ENCODE data around the gene ZFP1. TPM values are rescaled to one million over a fixed set of nuclear protein-coding genes. Genes with fewer than 3 reads are reported as not detected.

The ZFP1 gene
- polyA plus RNA-seq, 1 of the 3 experiments (the other 2 are of a cell fraction) = 3.0 TPM

DNA sequence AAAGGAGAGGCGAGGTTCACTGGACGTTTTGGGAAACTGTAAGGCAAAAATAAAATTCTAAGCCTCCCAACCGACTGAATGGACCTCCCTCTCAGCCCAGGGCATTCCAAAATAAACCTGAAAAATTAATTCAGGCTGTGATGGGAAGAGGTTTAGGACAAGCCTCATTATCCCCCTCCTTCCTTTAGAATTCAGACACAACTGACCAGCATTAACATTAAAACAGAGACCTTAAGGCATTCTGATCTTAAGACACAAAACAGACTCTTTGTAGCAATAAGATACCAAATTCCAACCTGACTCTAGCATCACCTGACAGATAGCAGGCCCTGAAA is 31.4 kb upstream of the ZFP1 start:
- Histone ChIP-seq H3K79me2 (ENCODE audit: insufficient read depth) (no peaks in the 10 kb centered on the region), H3F3A (replicated peaks; ENCODE audit: insufficient read depth) (no peaks in the 10 kb centered on the region), H3K9me3 (0 out of 2 replicates have a peak, but pooled peaks cover 5% of the 10 kb centered on the region), H3K4me2 (no peak overlapping the region), H3K36me3 (replicated peaks in 1 of 2; ENCODE audit: control insufficient read depth in 1 of 2, insufficient read depth in 2 of 2, low read length in 1 of 2) (no peaks in the 10 kb centered on the region), H3K9me2 (no peaks in the 10 kb centered on the region), H3K4me3 (ENCODE audit: low read depth in 2 of 2, low read length in 1 of 2) (no peak overlapping the region), H4K20me1 (ENCODE audit: insufficient read depth) (no peaks in the 10 kb centered on the region), H3K4me1 (ENCODE audit: control insufficient read depth in 1 of 2, insufficient read depth in 2 of 2, low read depth in 1 of 2, low read length in 1 of 2) (peaks cover 0 to 5% of the 10 kb centered on the region in 2 experiments; a peak in 1 of 4 replicates), H3K27me3 (ENCODE audit: insufficient read depth) (no peaks in the 10 kb centered on the region), H3K9ac (no peak overlapping the region), H3K27ac (ENCODE audit: low read depth in 2 of 2, low read length in 1 of 2) (no peak overlapping the region), H2AFZ (ENCODE audit: low read depth) (no peak overlapping the region)
- ChIA-PET POLR2A (interaction anchor here (0.7 kb wide), 1 partner anchor 11 kb away, joined by 3 read pairs; no protein-coding TSS in a partner anchor), CTCF (interaction anchor here (0.6 to 1.7 kb wide), 2 partner anchors 102 to 118 kb away, joined by 3 to 11 read pairs; partner anchors contain the start of gene ZNRF1)
- WGBS (ENCODE audit: low lambda C conversion rate) = 38% methylated on average over 3 of the region's 3 CpGs
- no peak for DNase-seq
- TF ChIP-seq GATA2 (CRISPR knock-in tag; IDR thresholded peaks at IDR 0.05) (no peak), NRF1 (IDR thresholded peaks at IDR 0.05; ENCODE audit: low read depth, low read length) (no peak), NFIC (IDR thresholded peaks at IDR 0.05; ENCODE audit: borderline replicate concordance) (no peak), RXRA (IDR thresholded peaks at IDR 0.05; ENCODE audit: borderline replicate concordance, low read depth) (no peak), TAF1 (IDR thresholded peaks at IDR 0.05; ENCODE audit: borderline replicate concordance, low read depth, low read length) (no peak)
- TF ChIP-seq, protein P1, sequence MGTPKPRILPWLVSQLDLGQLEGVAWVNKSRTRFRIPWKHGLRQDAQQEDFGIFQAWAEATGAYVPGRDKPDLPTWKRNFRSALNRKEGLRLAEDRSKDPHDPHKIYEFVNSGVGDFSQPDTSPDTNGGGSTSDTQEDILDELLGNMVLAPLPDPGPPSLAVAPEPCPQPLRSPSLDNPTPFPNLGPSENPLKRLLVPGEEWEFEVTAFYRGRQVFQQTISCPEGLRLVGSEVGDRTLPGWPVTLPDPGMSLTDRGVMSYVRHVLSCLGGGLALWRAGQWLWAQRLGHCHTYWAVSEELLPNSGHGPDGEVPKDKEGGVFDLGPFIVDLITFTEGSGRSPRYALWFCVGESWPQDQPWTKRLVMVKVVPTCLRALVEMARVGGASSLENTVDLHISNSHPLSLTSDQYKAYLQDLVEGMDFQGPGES (IDR thresholded peaks at IDR 0.05; ENCODE audit: low read depth, low read length) = no peak
- TF ChIP-seq, protein P2, sequence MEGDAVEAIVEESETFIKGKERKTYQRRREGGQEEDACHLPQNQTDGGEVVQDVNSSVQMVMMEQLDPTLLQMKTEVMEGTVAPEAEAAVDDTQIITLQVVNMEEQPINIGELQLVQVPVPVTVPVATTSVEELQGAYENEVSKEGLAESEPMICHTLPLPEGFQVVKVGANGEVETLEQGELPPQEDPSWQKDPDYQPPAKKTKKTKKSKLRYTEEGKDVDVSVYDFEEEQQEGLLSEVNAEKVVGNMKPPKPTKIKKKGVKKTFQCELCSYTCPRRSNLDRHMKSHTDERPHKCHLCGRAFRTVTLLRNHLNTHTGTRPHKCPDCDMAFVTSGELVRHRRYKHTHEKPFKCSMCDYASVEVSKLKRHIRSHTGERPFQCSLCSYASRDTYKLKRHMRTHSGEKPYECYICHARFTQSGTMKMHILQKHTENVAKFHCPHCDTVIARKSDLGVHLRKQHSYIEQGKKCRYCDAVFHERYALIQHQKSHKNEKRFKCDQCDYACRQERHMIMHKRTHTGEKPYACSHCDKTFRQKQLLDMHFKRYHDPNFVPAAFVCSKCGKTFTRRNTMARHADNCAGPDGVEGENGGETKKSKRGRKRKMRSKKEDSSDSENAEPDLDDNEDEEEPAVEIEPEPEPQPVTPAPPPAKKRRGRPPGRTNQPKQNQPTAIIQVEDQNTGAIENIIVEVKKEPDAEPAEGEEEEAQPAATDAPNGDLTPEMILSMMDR (IDR thresholded peaks at IDR 0.05) = no peak

DNA sequence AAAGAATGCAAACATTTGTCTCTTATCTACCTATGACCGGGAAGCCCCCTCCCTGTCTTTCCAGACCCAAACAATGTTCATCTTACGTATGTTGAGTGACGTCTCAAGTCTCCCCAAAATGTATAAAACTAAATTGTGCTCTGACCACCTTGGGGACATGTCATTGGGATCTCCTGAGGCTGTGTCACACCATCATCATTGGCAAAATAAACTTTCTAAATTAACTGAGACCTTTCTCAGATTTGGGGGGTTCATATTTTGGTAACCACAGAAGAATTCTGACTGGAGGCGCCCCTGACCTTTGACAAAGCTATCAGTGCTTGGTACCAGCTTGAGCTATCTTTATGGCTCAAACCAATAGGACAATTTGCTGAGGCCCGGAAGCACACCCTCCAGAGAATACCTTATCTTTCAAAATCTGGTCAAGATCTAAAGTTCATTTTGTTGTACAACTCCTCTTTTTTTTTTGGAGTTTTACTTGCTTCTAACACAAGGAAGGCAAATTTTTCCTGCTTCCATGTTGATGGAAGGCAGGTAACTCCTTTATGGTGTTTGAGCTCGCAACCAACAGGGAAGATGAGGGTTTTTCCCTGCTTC is 29.3 kb upstream of the ZFP1 start:
- no peak for TF ChIP-seq MEF2A (IDR thresholded peaks at IDR 0.05; ENCODE audit: borderline replicate concordance, low read depth)
- TF ChIP-seq TAF1 (IDR thresholded peaks at IDR 0.05; ENCODE audit: borderline replicate concordance, low read depth, low read length) = no peak
- no peaks in the 10 kb centered on the region for H3K27me3 ChIP-seq (ENCODE audit: insufficient read depth)
- H3K9me3 ChIP-seq = 0 out of 2 replicates have a peak, but pooled peaks cover 8% of the 10 kb centered on the region
- ChIA-PET POLR2A (no interaction called here), CTCF (interaction anchor here (1.2 to 2.5 kb wide), 3 partner anchors 8 to 121 kb away, joined by 3 to 15 read pairs (median 14); partner anchors contain the start of gene ZNRF1)
- H3K9ac ChIP-seq = no peak overlapping the region
- H3K79me2 ChIP-seq (ENCODE audit: insufficient read depth) = no peaks in the 10 kb centered on the region
- H2AFZ ChIP-seq (ENCODE audit: low read depth) = no peak overlapping the region
- H3K4me1 ChIP-seq (ENCODE audit: control insufficient read depth in 1 of 2, insufficient read depth in 2 of 2, low read depth in 1 of 2, low read length in 1 of 2) = peaks cover 0 to 5% of the 10 kb centered on the region in 2 experiments; a peak in 1 of 4 replicates
- no peak overlapping the region for H3K4me2 ChIP-seq
- no peaks in the 10 kb centered on the region for H4K20me1 ChIP-seq (ENCODE audit: insufficient read depth)
- no peak overlapping the region for H3K4me3 ChIP-seq (ENCODE audit: low read depth in 2 of 2, low read length in 1 of 2)
- no peaks in the 10 kb centered on the region for H3F3A ChIP-seq (replicated peaks; ENCODE audit: insufficient read depth)
- no peak overlapping the region for H3K27ac ChIP-seq (ENCODE audit: low read depth in 2 of 2, low read length in 1 of 2)
- H3K36me3 ChIP-seq (replicated peaks in 1 of 2; ENCODE audit: control insufficient read depth in 1 of 2, insufficient read depth in 2 of 2, low read length in 1 of 2) = no peaks in the 10 kb centered on the region
- no peak for DNase-seq
- H3K9me2 ChIP-seq = no peaks in the 10 kb centered on the region
- 61% methylated on average over 6 of the region's 6 CpGs for WGBS (ENCODE audit: low lambda C conversion rate)

Data from SK-N-SH (cell line).